ENCODE measurements around the gene ZNF467. TPM values are rescaled to one million over a fixed set of nuclear protein-coding genes. Genes with fewer than 3 reads are reported as not detected.

Gene ZNF467
- total and polyA plus RNA-seq, 2 donors (not counting 3 experiments of a cell fraction or from before 2014, with no cell fraction given) = 4.2 to 8.9 TPM

GRCh38 chr7:149759093-149759860 lies 14.1 kb downstream of the ZNF467 start:
- FAIRE-seq (no peak), DNase-seq (ENCODE audit: low read depth, low spot score) (no peak)
- H4K20me1 ChIP-seq (replicated peaks; ENCODE audit: control insufficient read depth, extremely low read depth, insufficient read depth, low read length) = no peaks in the 10 kb centered on the region
- BruUV-seq (replicated peaks) = no TSS peak
- H3K36me3 ChIP-seq (ENCODE audit: control insufficient read depth in 2 of 2, extremely low read depth in 1 of 2, insufficient read depth in 2 of 2, low read length in 2 of 2) = no peaks in the 10 kb centered on the region
- intact Hi-C loops (cut with micrococcal nuclease) = no loop called here
- no peak for TF ChIP-seq MAX (IDR thresholded peaks at IDR 0.05; ENCODE audit: insufficient read depth, insufficient read length)
- no peak for TF ChIP-seq GATA2 (IDR thresholded peaks at IDR 0.05; ENCODE audit: insufficient read depth, insufficient read length, low read depth, low read length)
- no peak for TF ChIP-seq EZH2 (IDR thresholded peaks at IDR 0.05; ENCODE audit: borderline replicate concordance, low read depth, low read length, severe bottlenecking)
- TF ChIP-seq FOS (IDR thresholded peaks at IDR 0.05; ENCODE audit: borderline replicate concordance, insufficient read depth, low read length) = no peak
- TF ChIP-seq JUN (IDR thresholded peaks at IDR 0.05; ENCODE audit: borderline replicate concordance, insufficient read depth, insufficient read length, low read depth) = no peak
- TF ChIP-seq POLR2AphosphoS5 (IDR thresholded peaks at IDR 0.05; ENCODE audit: insufficient read depth, low read depth, low read length) = no peak
- no peak for TF ChIP-seq CTCF (IDR thresholded peaks at IDR 0.05; ENCODE audit: extremely low read depth in 1 of 2, insufficient read depth in 1 of 2, low read depth in 1 of 2, low read length in 2 of 2)
- no peak for TF ChIP-seq POLR2A (IDR thresholded peaks at IDR 0.05; ENCODE audit: low read depth, low read length)
- no peak for TF ChIP-seq MYC (IDR thresholded peaks at IDR 0.05; ENCODE audit: low read depth, low read length)
- H3K4me2 ChIP-seq (ENCODE audit: insufficient read depth, low read length) = no peak overlapping the region
- no peak overlapping the region for H3K4me3 ChIP-seq (replicated peaks in 1 of 3; ENCODE audit: insufficient read depth in 1 of 3, low read depth in 1 of 3, low read length in 3 of 3)
- H3K4me1 ChIP-seq (ENCODE audit: control insufficient read depth, extremely low read depth, insufficient read depth, low read length) = no peaks in the 10 kb centered on the region
- CTCF ChIA-PET = interaction anchor here (1.4 to 2.1 kb wide), 3 partner anchors 11 to 97 kb away, joined by 5 to 8 read pairs (median 6); no protein-coding TSS in a partner anchor
- no peak overlapping the region for H3K9ac ChIP-seq (replicated peaks; ENCODE audit: extremely low read depth, insufficient read depth, low read length)
- no peaks in the 10 kb centered on the region for H3K79me2 ChIP-seq (ENCODE audit: control insufficient read depth, insufficient read depth, low read length)
- H3K9me3 ChIP-seq (replicated peaks; ENCODE audit: control insufficient read depth, insufficient read depth, low read length) = no peaks in the 10 kb centered on the region
- H2AFZ ChIP-seq (ENCODE audit: low read depth, low read length) = no peak overlapping the region
- POLR2A ChIA-PET = no interaction called here
- dilution Hi-C loops (cut with MboI; ENCODE audit: extremely low pct_ligation_motif_present, low sequenced_read_pairs) = no loop called here
- no peaks in the 10 kb centered on the region for H3K9me1 ChIP-seq (replicated peaks; ENCODE audit: control insufficient read depth, extremely low read depth, insufficient read depth, low read length)
- peaks cover 0 to 3% of the 10 kb centered on the region in 2 experiments for H3K27me3 ChIP-seq (ENCODE audit: control insufficient read depth in 2 of 2, insufficient read depth in 2 of 2, low read length in 2 of 2)
- H3K27ac ChIP-seq (ENCODE audit: insufficient read depth, low read depth, low read length) = no peak overlapping the region

Data from endothelial cell of umbilical vein (primary cell).